Measurements from ENCODE around the gene DLL4.

Gene DLL4

DNA sequence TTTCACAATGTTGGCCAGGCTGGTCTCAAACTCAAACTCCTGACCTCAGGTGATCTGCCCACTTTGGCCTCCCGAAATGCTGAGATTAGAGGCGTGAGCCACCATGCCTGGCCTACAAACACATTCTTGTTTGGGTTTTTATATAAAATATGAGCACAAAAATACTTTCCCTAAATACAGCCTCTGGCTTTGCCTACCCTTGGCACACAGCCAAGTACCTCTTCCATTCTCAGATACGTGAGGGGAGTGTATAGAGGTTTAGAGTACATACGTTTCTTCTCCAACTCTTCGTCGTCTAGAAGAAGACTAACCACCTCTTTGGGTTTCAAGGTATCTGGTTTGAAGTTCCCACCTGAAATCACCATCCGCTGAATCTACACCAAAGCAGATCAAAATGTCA is 57.7 kb downstream of the DLL4 start:
- Histone ChIP-seq H3K27me3 (ENCODE audit: control insufficient read depth, insufficient read depth, low read length) (no peaks in the 10 kb centered on the region), H3K9me3 (ENCODE audit: control insufficient read depth, insufficient read depth, low read depth, low read length) (no peaks in the 10 kb centered on the region), H3K27ac (ENCODE audit: low read depth, low read length) (no peak overlapping the region), H3K36me3 (ENCODE audit: control insufficient read depth, insufficient read depth, low read length) (peaks cover 88% of the 10 kb centered on the region), H3K4me3 (ENCODE audit: low read depth, low read length) (no peak overlapping the region), H3K4me1 (ENCODE audit: control insufficient read depth, insufficient read depth, low read length) (no peaks in the 10 kb centered on the region), H3K9ac (ENCODE audit: low read length) (no peak overlapping the region)

DNA sequence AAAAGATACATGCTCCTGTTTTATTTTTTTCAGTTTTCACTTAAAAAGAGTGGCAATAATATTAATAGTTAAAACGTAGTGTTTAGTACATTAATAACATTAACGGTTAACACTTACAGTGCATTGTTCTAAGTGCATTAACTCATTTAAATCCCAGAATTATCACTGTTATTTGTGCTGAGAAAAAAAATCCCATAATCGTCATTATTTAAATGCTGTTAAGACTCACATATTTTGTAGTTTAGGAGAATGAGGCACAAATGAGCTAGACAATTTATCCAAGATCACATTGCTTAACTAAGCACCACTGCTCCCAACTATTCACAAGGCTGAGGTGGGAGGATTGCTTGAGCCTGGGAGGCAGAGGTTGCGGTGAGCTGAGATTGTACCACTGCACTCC is 59.0 kb downstream of the DLL4 start:
- Histone ChIP-seq H3K9me3 (ENCODE audit: control insufficient read depth, insufficient read depth, low read depth, low read length) (no peaks in the 10 kb centered on the region), H3K4me1 (ENCODE audit: control insufficient read depth, insufficient read depth, low read length) (no peaks in the 10 kb centered on the region), H3K36me3 (ENCODE audit: control insufficient read depth, insufficient read depth, low read length) (peaks cover 82% of the 10 kb centered on the region), H3K4me3 (ENCODE audit: low read depth, low read length) (no peak overlapping the region), H3K9ac (ENCODE audit: low read length) (no peak overlapping the region), H3K27me3 (ENCODE audit: control insufficient read depth, insufficient read depth, low read length) (no peaks in the 10 kb centered on the region), H3K27ac (ENCODE audit: low read depth, low read length) (no peak overlapping the region)

Measured in HUES6 (cell line).